Loucy (cell line): ENCODE results near the gene DGCR2.

Experiments used
- CTCF ChIP-seq: fragments of 200-600 bp; sonication (generic); conservative IDR thresholded peaks from 2 replicates; pipeline ENCODE4 v1.5.1; 2014; ENCODE audit warnings: mild to moderate bottlenecking, antibody characterized with exemption, low read length
- EZH2phosphoT487 ChIP-seq: fragments of 200-600 bp; IDR thresholded peaks from 2 replicates; pipeline ENCODE4 v1.6.1; 2018; ENCODE audit warnings: antibody characterized with exemption, mild to moderate bottlenecking, moderate library complexity, borderline replicate concordance

GRCh38 chr22:19003508-19003907, 118.7 kb downstream of the DGCR2 start:
- TF ChIP-seq CTCF (no peak), EZH2phosphoT487 (no peak)
